Measurements from ENCODE around the gene PAM16.

Gene PAM16

GRCh38 chr16:4391631-4392381 lies 40.7 kb upstream of the PAM16 start:
- H3K4me3 ChIP-seq (ENCODE audit: low read depth, low read length) = no peak overlapping the region
- in situ Hi-C loops (cut with HindIII; ENCODE audit: low sequenced_read_pairs) = no loop called here
- DNase-seq (ENCODE audit: low read depth, low spot score) = no peak
- TF ChIP-seq, protein P1, sequence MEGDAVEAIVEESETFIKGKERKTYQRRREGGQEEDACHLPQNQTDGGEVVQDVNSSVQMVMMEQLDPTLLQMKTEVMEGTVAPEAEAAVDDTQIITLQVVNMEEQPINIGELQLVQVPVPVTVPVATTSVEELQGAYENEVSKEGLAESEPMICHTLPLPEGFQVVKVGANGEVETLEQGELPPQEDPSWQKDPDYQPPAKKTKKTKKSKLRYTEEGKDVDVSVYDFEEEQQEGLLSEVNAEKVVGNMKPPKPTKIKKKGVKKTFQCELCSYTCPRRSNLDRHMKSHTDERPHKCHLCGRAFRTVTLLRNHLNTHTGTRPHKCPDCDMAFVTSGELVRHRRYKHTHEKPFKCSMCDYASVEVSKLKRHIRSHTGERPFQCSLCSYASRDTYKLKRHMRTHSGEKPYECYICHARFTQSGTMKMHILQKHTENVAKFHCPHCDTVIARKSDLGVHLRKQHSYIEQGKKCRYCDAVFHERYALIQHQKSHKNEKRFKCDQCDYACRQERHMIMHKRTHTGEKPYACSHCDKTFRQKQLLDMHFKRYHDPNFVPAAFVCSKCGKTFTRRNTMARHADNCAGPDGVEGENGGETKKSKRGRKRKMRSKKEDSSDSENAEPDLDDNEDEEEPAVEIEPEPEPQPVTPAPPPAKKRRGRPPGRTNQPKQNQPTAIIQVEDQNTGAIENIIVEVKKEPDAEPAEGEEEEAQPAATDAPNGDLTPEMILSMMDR (IDR thresholded peaks at IDR 0.05; ENCODE audit: low read depth, low read length) = no peak

GRCh38 chr16:4390266-4391260 lies 39.4 kb upstream of the PAM16 start:
- in situ Hi-C loops (cut with HindIII; ENCODE audit: low sequenced_read_pairs) = no loop called here

DNA sequence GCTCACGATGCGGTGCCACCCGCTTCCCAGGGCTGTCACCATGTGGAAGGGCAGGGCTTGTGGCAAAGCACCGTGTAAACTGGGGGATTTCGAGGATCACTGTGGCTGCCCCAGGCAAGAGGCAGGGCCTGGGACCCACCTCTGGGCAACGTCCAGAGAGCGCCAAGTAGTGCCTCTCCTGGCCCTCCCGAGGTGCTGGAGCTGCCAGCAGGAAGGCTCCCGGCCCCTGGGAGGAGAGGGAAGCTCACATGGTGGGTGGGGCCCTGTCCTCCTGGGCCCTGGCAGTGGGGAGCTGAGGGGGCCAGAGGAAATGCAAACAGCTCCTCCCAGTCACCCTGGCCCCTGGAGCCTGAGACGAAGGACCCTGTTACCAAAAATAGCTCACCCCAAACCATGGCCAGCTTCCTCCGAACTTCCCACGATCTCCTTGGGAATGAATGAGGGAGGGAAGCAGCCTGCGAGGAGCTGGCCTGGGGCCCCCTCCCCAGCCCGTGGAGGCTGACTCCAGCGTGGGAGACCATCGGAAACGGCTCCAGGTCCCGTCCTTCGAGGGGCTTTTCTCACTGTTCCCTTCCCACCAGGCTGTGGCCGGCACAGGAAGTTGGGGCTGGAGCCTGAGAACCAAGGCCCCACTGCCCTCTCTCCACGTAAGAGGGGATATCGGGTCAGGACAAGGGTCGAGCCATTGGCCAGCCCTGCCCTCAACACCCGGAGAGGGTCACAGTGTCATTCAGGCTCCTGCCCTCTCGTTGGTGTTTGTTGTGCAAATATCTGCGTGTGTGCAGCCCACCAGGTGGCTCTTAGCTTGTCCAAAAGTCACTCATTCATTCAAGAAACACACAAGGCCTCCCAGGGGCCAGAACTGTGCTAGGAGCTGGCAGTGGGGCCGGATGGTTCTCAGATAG lies 38.2 kb upstream of the PAM16 start:
- H3K4me3 ChIP-seq (ENCODE audit: low read depth, low read length) = no peak overlapping the region
- no peak for DNase-seq (ENCODE audit: low read depth, low spot score)
- in situ Hi-C loops (cut with HindIII; ENCODE audit: low sequenced_read_pairs) = no loop called here
- TF ChIP-seq, protein P1 (IDR thresholded peaks at IDR 0.05; ENCODE audit: low read depth, low read length) = no peak

More at GRCh38 chr16:4390266-4391260, 39.4 kb upstream of the PAM16 start:
- H3K4me3 ChIP-seq (ENCODE audit: low read depth, low read length) = no peak overlapping the region
- DNase-seq (ENCODE audit: low read depth, low spot score) = no peak
- TF ChIP-seq, protein P1 (IDR thresholded peaks at IDR 0.05; ENCODE audit: low read depth, low read length) = peak; percentile 35

DNA sequence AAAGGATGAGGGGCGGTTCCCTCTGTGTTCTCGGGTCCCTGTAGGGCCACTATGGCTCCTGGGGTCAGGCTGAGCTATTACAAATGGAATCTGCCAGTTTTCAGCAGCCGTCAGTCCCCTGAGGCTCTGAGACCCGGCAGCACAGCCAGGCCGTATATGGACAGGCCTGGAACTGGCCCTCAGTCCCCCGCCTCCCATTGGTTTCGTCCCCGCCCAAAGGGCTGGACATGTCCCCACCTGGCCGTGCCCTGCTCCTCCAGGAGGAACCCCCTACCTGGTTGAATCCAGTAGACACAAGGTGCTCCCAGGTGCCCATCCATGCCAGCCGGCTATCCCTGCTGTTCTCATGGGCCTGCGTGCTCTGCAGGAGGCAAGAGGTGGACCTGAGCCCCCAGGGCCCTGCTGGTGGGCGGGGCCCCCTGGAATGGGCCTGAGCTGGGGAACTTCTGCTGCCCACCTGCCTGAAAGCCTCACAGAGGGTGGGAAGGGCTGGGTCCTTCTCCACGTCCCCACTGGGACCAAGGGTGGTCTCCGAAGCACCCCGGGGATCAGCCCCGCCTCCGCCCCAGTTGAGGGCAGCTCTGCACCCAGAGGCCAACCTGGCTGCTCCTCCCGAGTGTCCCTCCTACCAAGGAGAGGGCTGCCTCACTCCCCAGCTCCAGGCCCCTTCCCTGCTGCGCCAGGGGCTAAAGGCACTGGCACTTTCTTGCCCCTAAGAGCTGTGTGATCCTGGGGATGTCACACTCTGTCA lies 37.3 kb upstream of the PAM16 start:
- TF ChIP-seq, protein P1 (IDR thresholded peaks at IDR 0.05; ENCODE audit: low read depth, low read length) = no peak
- DNase-seq (ENCODE audit: low read depth, low spot score) = no peak
- no peak overlapping the region for H3K4me3 ChIP-seq (ENCODE audit: low read depth, low read length)
- in situ Hi-C loops (cut with HindIII; ENCODE audit: low sequenced_read_pairs) = no loop called here

- DNase-seq (ENCODE audit: low read depth, low spot score) = no peak
- in situ Hi-C loops (cut with HindIII; ENCODE audit: low sequenced_read_pairs) = no loop called here
- TF ChIP-seq, protein P1 (IDR thresholded peaks at IDR 0.05; ENCODE audit: low read depth, low read length) = no peak
- H3K4me3 ChIP-seq (ENCODE audit: low read depth, low read length) = no peak overlapping the region
Measured at GRCh38 chr16:4387781-4388180, 36.7 kb upstream of the PAM16 start.

All from astrocyte of the spinal cord (primary cell).